HepG2 (cell line): ENCODE results near the gene CSNK1A1. TPM values are rescaled to one million over a fixed set of nuclear protein-coding genes. Genes with fewer than 3 reads are reported as not detected.

Source experiments
- ATAC-seq: fragments of 200-7000 bp; cut with Tn5 transposase; 3 replicates; pipeline ENCODE4 v1.9.1; 2020; ENCODE audit warnings: mild to moderate bottlenecking, moderate library complexity
- BruUV-seq: library from RNA; stranded (reverse); fragments of 400-500 nt; replicated peaks from 2 replicates; lab custom pipeline; 2021; lab: Mats Ljungman, UMichigan
- CTCF ChIA-PET: fragments of 300-600 bp; formaldehyde crosslinking; extraction: SDS; loops from one replicate; lab custom pipeline; 2021; ENCODE audit warnings: low total read pairs, inconsistent platforms, low intra/inter-chr PET ratio; lab: Yijun Ruan, JAX
- POLR2A ChIA-PET: fragments of 350-600 bp; sonication (Branson Sonifier 250); formaldehyde crosslinking; loops from one replicate; lab custom pipeline; 2020; ENCODE audit warnings: antibody characterized with exemption, inconsistent platforms; lab: Yijun Ruan, JAX
- DNase-seq: peaks from one replicate; pipeline ENCODE4 v3.0.0-alpha.2; 2015; ENCODE audit warnings: low spot score
- FAIRE-seq: peaks from 3 replicates; lab custom pipeline; 2011; peaks lifted over from hg19 to GRCh38; lab: Jason Lieb, UNC
- H2AFZ ChIP-seq: one replicate; pipeline ENCODE4 v1.6.1; 2011; ENCODE audit warnings: low read length, inconsistent platforms
- H3K27ac ChIP-seq: fragments of 300-600 bp; 3 replicates; pipeline ENCODE4 v1.8.0; 2011; ENCODE audit warnings: mixed run types, mild to moderate bottlenecking, mixed read lengths, low read length, inconsistent platforms; ENCODE audit not compliant: insufficient read depth; ENCODE audit errors: extremely low read length
- H3K27me3 ChIP-seq, 2 experiments: fragments of 200-600 bp in 1 of 2; 2 replicates in 1 of 2; 3 replicates in 1 of 2; pipeline versions ENCODE4 v1.6.0 to v1.8.0; 2011; ENCODE audit warnings: low read length in 2 of 2, mild to moderate bottlenecking in 2 of 2, moderate library complexity in 2 of 2, inconsistent platforms in 1 of 2; ENCODE audit not compliant: insufficient read depth in 2 of 2, control insufficient read depth in 1 of 2
- H3K36me3 ChIP-seq, 2 experiments: fragments of 200-600 bp in 1 of 2; replicated peaks in 1 of 2; 2 replicates in 1 of 2; 3 replicates in 1 of 2; pipeline versions ENCODE4 v1.5.1 to v1.8.0; 2011; ENCODE audit warnings: low read length in 2 of 2, inconsistent platforms in 1 of 2; ENCODE audit not compliant: insufficient read depth in 2 of 2, control insufficient read depth in 1 of 2
- H3K4me1 ChIP-seq: 2 replicates; pipeline ENCODE4 v1.5.1; 2012; ENCODE audit warnings: low read length, inconsistent platforms; ENCODE audit not compliant: insufficient read depth
- H3K4me2 ChIP-seq: 2 replicates; pipeline ENCODE4 v1.6.0; 2011; ENCODE audit warnings: low read depth, low read length, inconsistent platforms
- H3K4me3 ChIP-seq, 3 experiments: fragments of 200-600 bp in 1 of 3; sonication (generic), shearing (Covaris generic) in 1 of 3; replicated peaks in 1 of 3; 2 replicates each; pipeline ENCODE4 v1.5.1; 2011 to 2016; ENCODE audit warnings: low read length in 3 of 3, inconsistent platforms in 2 of 3, low read depth in 2 of 3, mild to moderate bottlenecking in 2 of 3, control low read depth in 1 of 3, mixed read lengths in 1 of 3; ENCODE audit not compliant: insufficient read depth in 1 of 3
- H3K79me2 ChIP-seq: one replicate; pipeline ENCODE4 v1.6.1; 2011; ENCODE audit warnings: low read length, inconsistent platforms; ENCODE audit not compliant: insufficient read depth
- H3K9ac ChIP-seq: 2 replicates; pipeline ENCODE4 v1.6.0; 2011; ENCODE audit warnings: mild to moderate bottlenecking, low read depth, low read length, inconsistent platforms; ENCODE audit not compliant: insufficient read depth
- H3K9me3 ChIP-seq: 2 replicates; pipeline ENCODE4 v1.5.1; 2012; ENCODE audit warnings: mild to moderate bottlenecking, low read length
- H4K20me1 ChIP-seq: 2 replicates; pipeline ENCODE4 v1.6.0; 2011; ENCODE audit warnings: inconsistent platforms, mild to moderate bottlenecking, low read length, moderate library complexity; ENCODE audit not compliant: insufficient read depth
- CHCHD3 ChIP-seq: sonication (generic); formaldehyde crosslinking; IDR thresholded peaks from 2 replicates; pipeline ENCODE4 v1.8.0; 2022; ENCODE audit warnings: mild to moderate bottlenecking, missing genetic modification reagents, moderate library complexity
- HMGXB4 ChIP-seq, 2 experiments: sonication (generic) in 1 of 2; formaldehyde crosslinking in 1 of 2; IDR thresholded peaks; 2 replicates each; pipeline versions ENCODE4 v1.4.0 to v1.6.1; 2018 to 2020; ENCODE audit warnings: missing genetic modification reagents in 2 of 2, borderline replicate concordance in 1 of 2, low read depth in 1 of 2, mild to moderate bottlenecking in 1 of 2, missing biosample characterization in 1 of 2
- MAZ ChIP-seq, 2 experiments: sonication (generic) in 1 of 2; formaldehyde crosslinking in 1 of 2; IDR thresholded peaks; 2 replicates each; pipeline versions ENCODE4 v1.5.0 to v1.6.1; 2012 to 2020; ENCODE audit warnings: low read depth in 2 of 2, mild to moderate bottlenecking in 2 of 2, borderline replicate concordance in 1 of 2, improper control_type of control experiment in 1 of 2, low read length in 1 of 2, missing genetic modification reagents in 1 of 2, moderate library complexity in 1 of 2
- NCOA2 ChIP-seq: sonication (generic); formaldehyde crosslinking; IDR thresholded peaks from 2 replicates; pipeline ENCODE4 v1.8.0; 2022; ENCODE audit warnings: inconsistent platforms
- NKX3-1 ChIP-seq: sonication (generic); formaldehyde crosslinking; IDR thresholded peaks from 2 replicates; pipeline ENCODE4 v1.5.0; 2020; ENCODE audit warnings: missing genetic modification reagents
- PCBP2 ChIP-seq: fragments of 200-400 bp; formaldehyde crosslinking; optimal IDR thresholded peaks from 2 replicates; pipeline ENCODE3; 2018; ENCODE audit warnings: low read length, low read depth; ENCODE audit not compliant: poor library complexity, severe bottlenecking
- SAP130 ChIP-seq: IDR thresholded peaks from 2 replicates; pipeline ENCODE4 v1.6.1; 2016; ENCODE audit warnings: low read depth
- SYNCRIP ChIP-seq: fragments of 200-400 bp; formaldehyde crosslinking; IDR thresholded peaks from 2 replicates; pipeline ENCODE4 v1.6.1; 2018; ENCODE audit warnings: mild to moderate bottlenecking, low read depth, low read length; ENCODE audit not compliant: insufficient read depth
- YEATS4 ChIP-seq: sonication (generic); formaldehyde crosslinking; IDR thresholded peaks from 2 replicates; pipeline ENCODE4 v1.4.0; 2020; ENCODE audit warnings: missing genetic modification reagents, borderline replicate concordance
- ZFP36 ChIP-seq: fragments of 150-350 bp; IDR thresholded peaks from 2 replicates; pipeline ENCODE4 v1.6.1; 2018; ENCODE audit warnings: borderline replicate concordance, low read length, low read depth; ENCODE audit not compliant: partially characterized antibody
- ZNF557 ChIP-seq: sonication (generic); formaldehyde crosslinking; IDR thresholded peaks from 2 replicates; pipeline ENCODE4 v1.4.0; 2020; ENCODE audit warnings: missing genetic modification reagents
- ZNF619 ChIP-seq: sonication (generic); formaldehyde crosslinking; IDR thresholded peaks from 2 replicates; pipeline ENCODE4 v1.4.0; 2020; ENCODE audit warnings: mild to moderate bottlenecking, missing genetic modification reagents
- ZNF674 ChIP-seq: sonication (generic); formaldehyde crosslinking; IDR thresholded peaks from 2 replicates; pipeline ENCODE4 v1.5.0; 2020; ENCODE audit warnings: low read depth, mild to moderate bottlenecking, missing genetic modification reagents
- ZNF773 ChIP-seq: sonication (generic); formaldehyde crosslinking; IDR thresholded peaks from 2 replicates; pipeline ENCODE4 v1.4.0; 2020; ENCODE audit warnings: missing genetic modification reagents, borderline replicate concordance
- ZNF816 ChIP-seq: sonication (generic); formaldehyde crosslinking; IDR thresholded peaks from 2 replicates; pipeline ENCODE4 v1.8.0; 2022; ENCODE audit warnings: missing genetic modification reagents, mild to moderate bottlenecking, borderline replicate concordance
- ZNF878 ChIP-seq: sonication (generic); formaldehyde crosslinking; IDR thresholded peaks from 2 replicates; pipeline ENCODE4 v1.8.1; 2023; ENCODE audit warnings: mild to moderate bottlenecking, missing genetic modification reagents, moderate library complexity
- WGBS: methylation state at CpG from one replicate; pipeline ENCODE4 v1.1.6; 2017; ENCODE audit warnings: low lambda C conversion rate; 5-methylcytosine and 5-hydroxymethylcytosine counted together
- in situ Hi-C: cut with HindIII; loops from 2 replicates; pipeline ENCODE4 v1.10.0; 2017; ENCODE audit warnings: low pct_unique_long_range_greater_than_20kb; ENCODE audit not compliant: extremely low pct_ligation_motif_present
- intact Hi-C: fragments of 100-400 bp; cut with micrococcal nuclease; formaldehyde crosslinking; loops from one replicate; pipeline ENCODE4 v1.10.0; 2022; ENCODE audit not compliant: unreplicated experiment
- polyA plus RNA-seq, 8 experiments: library from polyadenylated mRNA; depleted of rRNA in 3 of 8; stranded (reverse) in 7 of 8; unstranded in 1 of 8; fragments of >200 nt; fragmentation: Illumina TruSeq in 4 of 8; extraction: Trizol in 4 of 8; gene quantifications; 2 replicates each; pipeline versions ENCODE4 v1.2.1 to v1.2.3, GENCODE V29; 2011 to 2016; ENCODE audit warnings: low read depth in 4 of 8, missing spikeins in 1 of 8, mixed read lengths in 1 of 8; ENCODE audit not compliant: insufficient read depth in 1 of 8
- total RNA-seq, 5 experiments: library from RNA; depleted of rRNA; stranded (reverse); fragments of >200 nt; fragmentation: Illumina TruSeq; extraction: Trizol; gene quantifications; 2 replicates each; pipeline ENCODE4 v1.2.3, GENCODE V29; 2016; ENCODE audit warnings: low read depth in 1 of 5
- TF ChIP-seq, protein P1 (sequence below): sonication (generic); formaldehyde crosslinking; IDR thresholded peaks from 2 replicates; pipeline ENCODE4 v1.4.0; 2020; ENCODE audit warnings: missing genetic modification reagents, mild to moderate bottlenecking, borderline replicate concordance
- TF ChIP-seq, protein P2 (sequence below): sonication (generic); formaldehyde crosslinking; IDR thresholded peaks from 2 replicates; pipeline ENCODE4 v1.9.0; 2021; ENCODE audit warnings: missing genetic modification reagents, borderline replicate concordance

Gene CSNK1A1
- total and polyA plus RNA-seq, 2 of the 13 experiments (the other 11 are each of a cell fraction or from before 2014, with no cell fraction given): 89.0 to 149 TPM

GRCh38 chr5:149549461-149550267, 1.6 kb downstream of the CSNK1A1 start:
- Histone ChIP-seq H3K27ac (peak overlapping the region; percentile 97), H3K9me3 (no peaks in the 10 kb centered on the region), H3K27me3 (no peaks in the 10 kb centered on the region; a peak in 1 of 5 replicates), H3K4me2 (peak overlapping the region; percentile 85), H3K4me1 (peaks cover 53% of the 10 kb centered on the region), H4K20me1 (peaks cover 18% of the 10 kb centered on the region), H3K36me3 (peaks cover 9 to 23% of the 10 kb centered on the region in 2 experiments), H2AFZ (no peak overlapping the region), H3K4me3 (peak overlapping the region; percentile 95 to 99 (median 98)), H3K9ac (peak overlapping the region; percentile 98), H3K79me2 (peaks cover 66% of the 10 kb centered on the region)
- POLR2A ChIA-PET: interaction anchor here (0.8 to 1.9 kb wide), 13 partner anchors 9 to 452 kb away, joined by 3 to 14 read pairs (median 4); partner anchors contain the start of gene GRPEL2
- FAIRE-seq (peak; percentile 34), ATAC-seq (peak; percentile 43), DNase-seq (peak; percentile 86)
- CTCF ChIA-PET: no interaction called here
- TSS peak; percentile 63 for BruUV-seq
- in situ Hi-C loops (loop anchor here (5.0 to 25.0 kb wide), 2 partner anchors 97 to 412 kb away; partner anchors contain the start of gene ABLIM3), intact Hi-C loops (loop anchor here (2.0 to 5.0 kb wide), 2 partner anchors 52 to 107 kb away; no protein-coding TSS in a partner anchor)
- WGBS: 0% methylated on average over 21 of the region's 25 CpGs
- no peak for TF ChIP-seq ZFP36
- no peak for TF ChIP-seq PCBP2
- TF ChIP-seq SAP130 (CRISPR knock-in tag): peak; percentile 50; the same call in 1 of the 2 replicates
- TF ChIP-seq ZNF773 (CRISPR knock-in tag): no peak
- peak; percentile 53 for TF ChIP-seq YEATS4 (CRISPR knock-in tag)
- no peak for TF ChIP-seq ZNF878 (CRISPR knock-in tag)
- TF ChIP-seq ZNF557 (CRISPR knock-in tag): no peak
- TF ChIP-seq CHCHD3 (CRISPR knock-in tag): no peak
- TF ChIP-seq, protein P1, sequence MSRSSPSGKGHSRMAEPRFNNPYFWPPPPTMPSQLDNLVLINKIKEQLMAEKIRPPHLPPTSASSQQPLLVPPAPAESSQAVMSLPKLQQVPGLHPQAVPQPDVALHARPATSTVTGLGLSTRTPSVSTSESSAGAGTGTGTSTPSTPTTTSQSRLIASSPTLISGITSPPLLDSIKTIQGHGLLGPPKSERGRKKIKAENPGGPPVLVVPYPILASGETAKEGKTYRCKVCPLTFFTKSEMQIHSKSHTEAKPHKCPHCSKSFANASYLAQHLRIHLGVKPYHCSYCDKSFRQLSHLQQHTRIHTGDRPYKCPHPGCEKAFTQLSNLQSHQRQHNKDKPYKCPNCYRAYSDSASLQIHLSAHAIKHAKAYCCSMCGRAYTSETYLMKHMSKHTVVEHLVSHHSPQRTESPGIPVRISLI: 0 out of 2 replicates have a peak, but pooled peaks have one; percentile 10
- no peak for TF ChIP-seq ZNF674 (CRISPR knock-in tag)
- no peak for TF ChIP-seq NCOA2 (CRISPR knock-in tag)
- TF ChIP-seq HMGXB4 (CRISPR knock-in tag; IDR thresholded peaks at IDR 0.05; ENCODE audit: borderline replicate concordance in 1 of 2, low read depth in 1 of 2): peak in 1 of 2 experiments; percentile 15; a peak in 1 of 4 replicates
- TF ChIP-seq MAZ (IDR thresholded peaks at IDR 0.05; ENCODE audit: borderline replicate concordance, low read depth, low read length): no peak
- no peak for TF ChIP-seq MAZ (CRISPR knock-in tag; IDR thresholded peaks at IDR 0.05; ENCODE audit: low read depth)
- no peak for TF ChIP-seq ZNF816 (CRISPR knock-in tag)
- no peak for TF ChIP-seq SYNCRIP
- TF ChIP-seq, protein P2, sequence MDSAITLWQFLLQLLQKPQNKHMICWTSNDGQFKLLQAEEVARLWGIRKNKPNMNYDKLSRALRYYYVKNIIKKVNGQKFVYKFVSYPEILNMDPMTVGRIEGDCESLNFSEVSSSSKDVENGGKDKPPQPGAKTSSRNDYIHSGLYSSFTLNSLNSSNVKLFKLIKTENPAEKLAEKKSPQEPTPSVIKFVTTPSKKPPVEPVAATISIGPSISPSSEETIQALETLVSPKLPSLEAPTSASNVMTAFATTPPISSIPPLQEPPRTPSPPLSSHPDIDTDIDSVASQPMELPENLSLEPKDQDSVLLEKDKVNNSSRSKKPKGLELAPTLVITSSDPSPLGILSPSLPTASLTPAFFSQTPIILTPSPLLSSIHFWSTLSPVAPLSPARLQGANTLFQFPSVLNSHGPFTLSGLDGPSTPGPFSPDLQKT (CRISPR knock-in tag): no peak
- no peak for TF ChIP-seq NKX3-1 (CRISPR knock-in tag)
- TF ChIP-seq ZNF619 (CRISPR knock-in tag): no peak
